ENCODE data around the gene HSPG2. TPM values are rescaled to one million over a fixed set of nuclear protein-coding genes. Genes with fewer than 3 reads are reported as not detected.

HSPG2 gene
- total and polyA plus RNA-seq, 2 of the 13 experiments (the other 11 are each of a cell fraction or from before 2014, with no cell fraction given): 9.1 to 13.1 TPM

GRCh38 chr1:21775985-21776562 is 161.0 kb downstream of the HSPG2 start (continued):
- TF ChIP-seq ZNF33B (CRISPR knock-in tag; IDR thresholded peaks at IDR 0.05): no peak
- TF ChIP-seq GATAD2A (CRISPR knock-in tag; IDR thresholded peaks at IDR 0.05): peak; percentile 98
- peak; percentile 71; the same call in 1 of the 2 replicates for TF ChIP-seq ZKSCAN8 (CRISPR knock-in tag; IDR thresholded peaks at IDR 0.05; ENCODE audit: borderline replicate concordance)
- TF ChIP-seq MIER2 (CRISPR knock-in tag; IDR thresholded peaks at IDR 0.05): 0 out of 2 replicates have a peak, but pooled peaks have one; percentile 39
- no peak for TF ChIP-seq ZNF138 (CRISPR knock-in tag; IDR thresholded peaks at IDR 0.05; ENCODE audit: low read depth)
- no peak for TF ChIP-seq ZBTB26 (CRISPR knock-in tag; IDR thresholded peaks at IDR 0.05; ENCODE audit: borderline replicate concordance)
- TF ChIP-seq ATF1 (CRISPR knock-in tag; IDR thresholded peaks at IDR 0.05): peak; percentile 45; the same call in 1 of the 2 replicates
- TF ChIP-seq HHEX (CRISPR knock-in tag; IDR thresholded peaks at IDR 0.05): peak; percentile 99
- no peak for TF ChIP-seq SOX6 (IDR thresholded peaks at IDR 0.05)
- TF ChIP-seq SOX6 (CRISPR knock-in tag; IDR thresholded peaks at IDR 0.05): peak; percentile 91
- no peak for TF ChIP-seq ZHX1 (CRISPR knock-in tag; IDR thresholded peaks at IDR 0.05; ENCODE audit: low read depth)
- TF ChIP-seq KDM1A (CRISPR knock-in tag; IDR thresholded peaks at IDR 0.05): peak; percentile 71; the same call in 1 of the 2 replicates
- peak; percentile 93 for TF ChIP-seq NFIC (IDR thresholded peaks at IDR 0.05; ENCODE audit: low read length)
- peak; percentile 63 for TF ChIP-seq PPARG (CRISPR knock-in tag; conservative IDR thresholded peaks at IDR 0.05)
- peak; percentile 42; the same call in 1 of the 2 replicates for TF ChIP-seq SOX13 (IDR thresholded peaks at IDR 0.05)
- peak in 1 of 2 experiments; percentile 92; a peak in 2 of 4 replicates for TF ChIP-seq SOX13 (CRISPR knock-in tag; conservative IDR thresholded peaks at IDR 0.05 in 1 of 2, IDR thresholded peaks at IDR 0.05 in 1 of 2)
- peak; percentile 34; the same call in 1 of the 2 replicates for TF ChIP-seq ZBTB21 (CRISPR knock-in tag; IDR thresholded peaks at IDR 0.05)
- TF ChIP-seq ATF2 (CRISPR knock-in tag; IDR thresholded peaks at IDR 0.05): 0 out of 2 replicates have a peak, but pooled peaks have one; percentile 54
- peak; percentile 24; the same call in 1 of the 2 replicates for TF ChIP-seq MAFF (IDR thresholded peaks at IDR 0.05; ENCODE audit: low read depth, low read length)
- peak; percentile 90 for TF ChIP-seq ZNF770 (CRISPR knock-in tag; IDR thresholded peaks at IDR 0.05)
- TF ChIP-seq TBX2 (CRISPR knock-in tag; IDR thresholded peaks at IDR 0.05; ENCODE audit: borderline replicate concordance): peak; percentile 84
- no peak for TF ChIP-seq ZUFSP (CRISPR knock-in tag; IDR thresholded peaks at IDR 0.05; ENCODE audit: borderline replicate concordance)
